Heart left ventricle (tissue), 16 donors: ENCODE data around the gene ADGRL3. TPM values are rescaled to one million over a fixed set of nuclear protein-coding genes. Genes with fewer than 3 reads are reported as not detected.

Experiments
- ATAC-seq, 4 donors: fragments of 200-7000 bp; cut with Tn5 transposase; one replicate each; pipeline ENCODE4 v1.9.1; 2020 to 2022; ENCODE audit warnings: moderate library complexity in 4 of 4, mild to moderate bottlenecking in 3 of 4, moderate number of reproducible peaks in 1 of 4
- DNase-seq, 5 donors: peaks; one replicate each; pipeline ENCODE4 v3.0.0-alpha.2; 2020
- H3K27ac ChIP-seq, 12 donors: fragments of 200-600 bp; sonication (generic) in 4 of 12; one replicate each; pipeline versions ENCODE4 v1.5.0 to v1.8.0; 2016 to 2022; ENCODE audit warnings: mild to moderate bottlenecking in 2 of 12
- H3K27me3 ChIP-seq, 9 donors: fragments of 200-600 bp; sonication (generic) in 2 of 9; one replicate each; pipeline versions ENCODE4 v1.5.1 to v1.8.0; 2016 to 2022; ENCODE audit warnings: mild to moderate bottlenecking in 3 of 9
- H3K36me3 ChIP-seq, 9 donors: fragments of 200-600 bp; sonication (generic) in 2 of 9; one replicate each; pipeline versions ENCODE4 v1.5.0 to v1.8.0; 2018 to 2022; ENCODE audit warnings: mild to moderate bottlenecking in 2 of 9
- H3K4me1 ChIP-seq, 12 donors: fragments of 200-600 bp; sonication (generic) in 4 of 12; one replicate each; pipeline versions ENCODE4 v1.5.0 to v1.8.0; 2016 to 2022; ENCODE audit warnings: mild to moderate bottlenecking in 3 of 12
- H3K4me3 ChIP-seq, 12 donors: fragments of 200-600 bp; sonication (generic) in 4 of 12; one replicate each; pipeline versions ENCODE4 v1.5.0 to v1.8.0; 2017 to 2022; ENCODE audit warnings: mild to moderate bottlenecking in 9 of 12, moderate library complexity in 4 of 12
- H3K9me3 ChIP-seq, 12 donors: fragments of 200-600 bp; sonication (generic) in 4 of 12; one replicate each; pipeline versions ENCODE4 v1.5.0 to v1.8.0; 2016 to 2022; ENCODE audit warnings: mild to moderate bottlenecking in 1 of 12
- CTCF ChIP-seq, 12 donors: fragments of 200-600 bp; sonication (generic) in 4 of 12; IDR thresholded peaks; one replicate each; pipeline versions ENCODE4 v1.5.0 to v1.8.0; 2018 to 2022; ENCODE audit warnings: antibody characterized with exemption in 12 of 12, mild to moderate bottlenecking in 5 of 12
- POLR2A ChIP-seq, 2 donors: fragments of 450-650 bp; IDR thresholded peaks; one replicate each; pipeline ENCODE4 v1.6.1; 2017; ENCODE audit warnings: antibody characterized with exemption in 2 of 2, mild to moderate bottlenecking in 2 of 2, moderate library complexity in 2 of 2
- WGBS, 4 donors: extraction: QIAGEN DNeasy Blood & Tissue Kit in 2 of 4; methylation state at CpG; one replicate each; pipeline versions ENCODE4 v1.1.5 to v1.1.7; 2013 to 2018; 5-methylcytosine and 5-hydroxymethylcytosine counted together
- intact Hi-C, 10 donors: fragments of 100-400 bp; cut with DNase I; formaldehyde crosslinking; loops; one replicate each; pipeline versions ENCODE4 v1.11.1 to v1.14.2; 2022
- polyA plus RNA-seq, 2 donors: library from polyadenylated mRNA; stranded (reverse); fragments of 200-250 nt; gene quantifications; one replicate each; pipeline ENCODE4 v1.2.3, GENCODE V29; 2013
- total RNA-seq, 9 donors: library from RNA; depleted of rRNA in 2 of 9; stranded (reverse); fragments of >200 nt in 2 of 9; fragmentation: NEBNext Ultra II Directional in 3 of 9; extraction: Animal tissue kit (Norgen Biotek cat#: 25700) in 3 of 9; gene quantifications; one replicate each; pipeline versions ENCODE4 v1.1.0 to v1.2.4, GENCODE V29; 2016 to 2023
- donor health status: ischemic (EF 13 %, LVEDD 7.1; RV severe dilation, severe dysfunction).
- donor health status: healthy with polysubstance abuse.
- donor health status: DM: no; HTN: yes; CAD: no.
- donor health status: DM: no; HTN: no; CAD: no.
- donor health status: ischemic (EF 25% LVEDD 6.9; RV normal size, moderate dysfunction).
- donor health status: ischemic (EF 25% LVEDD 5.7; RV mildly dilated, moderate dysfunction).
- donor health status: healthy.
- donor health status: DM: yes; HTN: yes; CAD: no.
- donor health status: ischemic (EF 35%, LVEDD 5.7; RV mildly dilated, moderate dysfunction).
- donor health status: nonischemic (EF 11% LVEDD 7.7; RV severe dilation, severe dysfunction).
- donor health status: DM: yes; HTN: yes; CAD: no.
- donor health status: PGD.
- donor health status: ischemic (EF 29% LVEDD 5.4; RV normal size, mild dysfunction).
- donor health status: nonischemic (EF 23%, LVEDD 6.1; RV moderate dilation, normal function).

The ADGRL3 gene
- total and polyA plus RNA-seq, 11 donors = 0.84 to 24.4 (median 7.6) TPM

GRCh38 chr4:61318431-61318830, 118.3 kb downstream of the ADGRL3 start:
- H3K36me3 ChIP-seq = no peaks in the 10 kb centered on the region
- H3K27me3 ChIP-seq = no peaks in the 10 kb centered on the region
- H3K9me3 ChIP-seq = peaks cover 0 to 10% (median 0%) of the 10 kb centered on the region in 12 donors
- 81 to 90% (median 85%) methylated on average over 1 of the region's 1 CpG for WGBS, 4 donors
- intact Hi-C loops = no loop called here
- ATAC-seq = no peak
- DNase-seq = no peak
- no peak overlapping the region for H3K27ac ChIP-seq
- TF ChIP-seq CTCF (IDR thresholded peaks at IDR 0.05) = no peak
- TF ChIP-seq POLR2A (IDR thresholded peaks at IDR 0.05) = no peak
- peaks cover 0 to 11% (median 0%) of the 10 kb centered on the region in 12 donors for H3K4me1 ChIP-seq
- H3K4me3 ChIP-seq = no peak overlapping the region

GRCh38 chr4:61319156-61319555, 119.0 kb downstream of the ADGRL3 start:
- H3K27ac ChIP-seq = no peak overlapping the region
- ATAC-seq = no peak
- H3K9me3 ChIP-seq = peaks cover 0 to 10% (median 0%) of the 10 kb centered on the region in 12 donors
- H3K4me1 ChIP-seq = peaks cover 0 to 11% (median 0%) of the 10 kb centered on the region in 12 donors
- intact Hi-C loops = no loop called here
- no peaks in the 10 kb centered on the region for H3K27me3 ChIP-seq
- TF ChIP-seq POLR2A (IDR thresholded peaks at IDR 0.05) (no peak), CTCF (IDR thresholded peaks at IDR 0.05) (no peak)
- H3K4me3 ChIP-seq = no peak overlapping the region
- no peak for DNase-seq
- no peaks in the 10 kb centered on the region for H3K36me3 ChIP-seq

GRCh38 chr4:61320154-61320553, 120.0 kb downstream of the ADGRL3 start:
- Histone ChIP-seq H3K27me3 (no peaks in the 10 kb centered on the region), H3K4me1 (peaks cover 0 to 11% (median 0%) of the 10 kb centered on the region in 12 donors), H3K36me3 (no peaks in the 10 kb centered on the region), H3K9me3 (peaks cover 0 to 11% (median 0%) of the 10 kb centered on the region in 12 donors), H3K4me3 (no peak overlapping the region), H3K27ac (no peak overlapping the region)
- WGBS, 4 donors = 84 to 86% (median 85%) methylated on average over 1 of the region's 1 CpG
- DNase-seq = no peak
- TF ChIP-seq POLR2A (IDR thresholded peaks at IDR 0.05) (no peak), CTCF (IDR thresholded peaks at IDR 0.05) (no peak)
- intact Hi-C loops = no loop called here
- no peak for ATAC-seq

- Histone ChIP-seq H3K27me3 (no peaks in the 10 kb centered on the region), H3K4me3 (no peak overlapping the region), H3K27ac (no peak overlapping the region), H3K9me3 (peaks cover 0 to 11% (median 0%) of the 10 kb centered on the region in 12 donors), H3K4me1 (peaks cover 0 to 11% (median 0%) of the 10 kb centered on the region in 12 donors), H3K36me3 (no peaks in the 10 kb centered on the region)
- intact Hi-C loops = no loop called here
- TF ChIP-seq CTCF (IDR thresholded peaks at IDR 0.05) (no peak), POLR2A (IDR thresholded peaks at IDR 0.05) (no peak)
- DNase-seq = no peak
- 42 to 58% (median 51%) methylated on average over 1 of the region's 1 CpG for WGBS, 4 donors
- ATAC-seq = no peak
Measured at GRCh38 chr4:61320631-61321030, 120.5 kb downstream of the ADGRL3 start.
